Choroid plexus epithelial cell (primary cell): Measurements from ENCODE around the gene OLA1.
"Not testable (repeated sequence)": the region's sequence is repeated elsewhere in the genome, so short reads cannot be mapped to it uniquely, and the experiment has no call there.

Experiments used
- DNase-seq: peaks from one replicate; pipeline ENCODE4 v3.0.0-alpha.2; 2010; ENCODE audit warnings: low read depth
- H3K4me3 ChIP-seq: 2 replicates; pipeline ENCODE4 v1.5.1; 2011; ENCODE audit warnings: low read depth, mild to moderate bottlenecking, control low read depth, low read length, moderate library complexity
- CTCF ChIP-seq: conservative IDR thresholded peaks from 2 replicates; pipeline ENCODE4 v1.5.1; 2011; ENCODE audit warnings: low read depth, mild to moderate bottlenecking, control low read depth, inconsistent platforms, low read length, moderate library complexity

OLA1 gene

GRCh38 chr2:174248187-174248997 lies at the start of gene OLA1:
Gene OLA1 (minus strand): TSS chr2:174248532. CDS start chr2:174246815, 1,717 bp downstream.
- peak within 1 kb of the TSS; percentile 90 for H3K4me3 ChIP-seq
- TF ChIP-seq CTCF: no peak
- DNase-seq: peak; percentile 95

- no peak for DNase-seq
- no peak overlapping the region for H3K4me3 ChIP-seq
- TF ChIP-seq CTCF: no peak
These were observed 44.6 kb upstream of the OLA1 start for GRCh38 chr2:174292908-174293307.

GRCh38 chr2:174286172-174286571 lies 37.8 kb upstream of the OLA1 start:
- no peak for TF ChIP-seq CTCF
- no peak overlapping the region for H3K4me3 ChIP-seq
- no peak for DNase-seq

- no peak for TF ChIP-seq CTCF
- DNase-seq: no peak
- no peak overlapping the region for H3K4me3 ChIP-seq
These were observed 34.1 kb upstream of the OLA1 start for GRCh38 chr2:174282441-174282840.

- no peak overlapping the region for H3K4me3 ChIP-seq
- TF ChIP-seq CTCF: no peak
- no peak for DNase-seq
These were observed 33.4 kb upstream of the OLA1 start for GRCh38 chr2:174281736-174282135.

GRCh38 chr2:174280596-174280995 lies 32.3 kb upstream of the OLA1 start:
- TF ChIP-seq CTCF: no peak
- no peak for DNase-seq
- no peak overlapping the region for H3K4me3 ChIP-seq

- not testable (repeated sequence) for H3K4me3 ChIP-seq, DNase-seq
These were observed 21.9 kb upstream of the OLA1 start for GRCh38 chr2:174270263-174270662.
